Measurements from ENCODE around the gene SOX30.

DNA sequence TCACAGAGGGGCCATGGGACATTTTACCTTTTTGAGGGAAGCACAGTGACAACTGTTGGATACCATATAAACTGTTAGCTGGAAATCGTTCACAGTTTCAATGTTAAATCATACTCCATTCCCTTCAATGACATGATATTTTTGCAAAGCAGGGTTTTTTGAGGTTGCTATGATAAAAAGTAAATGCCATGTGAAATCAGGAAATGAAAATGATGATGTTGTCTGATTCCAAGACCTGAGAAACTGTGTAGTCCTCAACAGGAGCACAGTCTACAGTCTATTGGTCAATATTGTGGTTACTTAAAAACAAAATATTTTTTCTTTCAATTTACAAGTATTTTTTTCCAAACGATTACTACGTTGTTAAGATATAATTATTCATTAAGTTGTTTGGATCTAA, 52.7 kb downstream of the SOX30 start:
- TF ChIP-seq, protein P1, sequence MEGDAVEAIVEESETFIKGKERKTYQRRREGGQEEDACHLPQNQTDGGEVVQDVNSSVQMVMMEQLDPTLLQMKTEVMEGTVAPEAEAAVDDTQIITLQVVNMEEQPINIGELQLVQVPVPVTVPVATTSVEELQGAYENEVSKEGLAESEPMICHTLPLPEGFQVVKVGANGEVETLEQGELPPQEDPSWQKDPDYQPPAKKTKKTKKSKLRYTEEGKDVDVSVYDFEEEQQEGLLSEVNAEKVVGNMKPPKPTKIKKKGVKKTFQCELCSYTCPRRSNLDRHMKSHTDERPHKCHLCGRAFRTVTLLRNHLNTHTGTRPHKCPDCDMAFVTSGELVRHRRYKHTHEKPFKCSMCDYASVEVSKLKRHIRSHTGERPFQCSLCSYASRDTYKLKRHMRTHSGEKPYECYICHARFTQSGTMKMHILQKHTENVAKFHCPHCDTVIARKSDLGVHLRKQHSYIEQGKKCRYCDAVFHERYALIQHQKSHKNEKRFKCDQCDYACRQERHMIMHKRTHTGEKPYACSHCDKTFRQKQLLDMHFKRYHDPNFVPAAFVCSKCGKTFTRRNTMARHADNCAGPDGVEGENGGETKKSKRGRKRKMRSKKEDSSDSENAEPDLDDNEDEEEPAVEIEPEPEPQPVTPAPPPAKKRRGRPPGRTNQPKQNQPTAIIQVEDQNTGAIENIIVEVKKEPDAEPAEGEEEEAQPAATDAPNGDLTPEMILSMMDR (IDR thresholded peaks at IDR 0.05), result no peak
- no peak for TF ChIP-seq POLR2A (IDR thresholded peaks at IDR 0.05)
- TF ChIP-seq POLR2AphosphoS5 (IDR thresholded peaks at IDR 0.05), result no peak

Measured in gastroesophageal sphincter (tissue), 3 donors.